ENCODE measurements around the gene MYBPC2.

DNA sequence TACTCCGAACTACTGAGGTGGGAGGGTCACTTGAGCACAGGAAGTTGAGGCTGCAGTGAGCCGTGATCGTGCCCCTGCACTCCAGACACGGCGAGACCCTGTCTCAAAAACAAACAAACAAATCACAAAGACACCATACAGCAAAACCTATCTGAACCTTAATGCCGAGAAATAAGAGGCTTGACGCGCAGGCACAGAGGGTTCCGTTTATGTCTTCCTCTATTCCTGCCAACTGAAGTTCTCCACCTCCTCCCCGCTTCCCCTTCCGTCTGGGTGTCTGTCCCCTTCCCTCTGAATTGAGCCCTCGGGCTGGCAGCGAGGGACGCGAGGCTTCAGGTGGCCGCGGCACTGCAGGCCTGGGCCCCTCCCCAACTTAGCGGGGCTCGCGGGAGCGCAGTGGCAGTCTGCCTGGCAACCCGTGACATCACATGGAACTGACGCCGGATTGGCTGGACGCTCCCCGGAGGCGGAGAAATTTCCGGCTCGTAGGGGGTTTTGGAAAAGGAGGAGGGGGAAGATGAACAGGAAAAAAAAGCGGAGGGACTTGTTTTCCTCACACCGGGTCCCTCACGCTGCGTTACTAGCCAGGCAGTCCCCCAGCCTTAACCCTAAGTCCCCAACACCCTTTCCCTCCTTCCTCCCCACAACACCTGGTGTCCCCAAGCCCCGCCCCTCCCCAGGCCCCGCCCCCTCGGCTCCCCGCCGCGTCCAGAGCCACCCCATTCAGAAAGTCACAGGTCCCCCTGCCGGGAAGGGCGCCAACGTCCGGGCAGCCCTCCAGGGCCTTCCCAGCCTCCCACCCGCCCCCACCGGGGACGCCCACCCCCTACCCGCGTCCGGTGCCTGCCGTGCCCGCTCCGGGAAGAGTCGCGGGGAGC is 1.1 kb upstream of the MYBPC2 start:
- TF ChIP-seq, protein P1, sequence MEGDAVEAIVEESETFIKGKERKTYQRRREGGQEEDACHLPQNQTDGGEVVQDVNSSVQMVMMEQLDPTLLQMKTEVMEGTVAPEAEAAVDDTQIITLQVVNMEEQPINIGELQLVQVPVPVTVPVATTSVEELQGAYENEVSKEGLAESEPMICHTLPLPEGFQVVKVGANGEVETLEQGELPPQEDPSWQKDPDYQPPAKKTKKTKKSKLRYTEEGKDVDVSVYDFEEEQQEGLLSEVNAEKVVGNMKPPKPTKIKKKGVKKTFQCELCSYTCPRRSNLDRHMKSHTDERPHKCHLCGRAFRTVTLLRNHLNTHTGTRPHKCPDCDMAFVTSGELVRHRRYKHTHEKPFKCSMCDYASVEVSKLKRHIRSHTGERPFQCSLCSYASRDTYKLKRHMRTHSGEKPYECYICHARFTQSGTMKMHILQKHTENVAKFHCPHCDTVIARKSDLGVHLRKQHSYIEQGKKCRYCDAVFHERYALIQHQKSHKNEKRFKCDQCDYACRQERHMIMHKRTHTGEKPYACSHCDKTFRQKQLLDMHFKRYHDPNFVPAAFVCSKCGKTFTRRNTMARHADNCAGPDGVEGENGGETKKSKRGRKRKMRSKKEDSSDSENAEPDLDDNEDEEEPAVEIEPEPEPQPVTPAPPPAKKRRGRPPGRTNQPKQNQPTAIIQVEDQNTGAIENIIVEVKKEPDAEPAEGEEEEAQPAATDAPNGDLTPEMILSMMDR (IDR thresholded peaks at IDR 0.05), result no peak
- TF ChIP-seq POLR2AphosphoS5 (IDR thresholded peaks at IDR 0.05; ENCODE audit: insufficient read depth in 1 of 2, low read depth in 1 of 2) (peak in 1 of 2 donors; percentile 44), POLR2A (IDR thresholded peaks at IDR 0.05) (no peak)

Data from vagina (tissue), 2 donors.